Immature natural killer cell (primary cell): ENCODE results near the gene ARMH3. TPM values are rescaled to one million over a fixed set of nuclear protein-coding genes. Genes with fewer than 3 reads are reported as not detected.
A peak's percentile ranks its signal among the peaks of the same experiment; 100 is the strongest.

ENCODE experiments used
- DNase-seq, 3 donors: peaks; one replicate each; pipeline ENCODE4 v3.0.0; 2022; ENCODE audit warnings: mixed read lengths in 1 of 3
- H3K27ac Mint-ChIP-seq, 6 donors: one replicate each; pipeline ENCODE4 v1.8.0; 2020; ENCODE audit warnings: mixed read lengths in 6 of 6, mild to moderate bottlenecking in 5 of 6, inconsistent platforms in 4 of 6, moderate library complexity in 3 of 6
- H3K27me3 Mint-ChIP-seq, 3 donors: one replicate each; pipeline ENCODE4 v1.8.0; 2020 to 2021; ENCODE audit warnings: low read depth in 3 of 3, mild to moderate bottlenecking in 3 of 3, mixed read lengths in 3 of 3, moderate library complexity in 3 of 3, inconsistent platforms in 1 of 3
- H3K36me3 Mint-ChIP-seq, 3 donors: one replicate each; pipeline ENCODE4 v1.8.0; 2020; ENCODE audit warnings: mixed read lengths in 3 of 3, inconsistent platforms in 2 of 3, mild to moderate bottlenecking in 2 of 3
- H3K4me1 Mint-ChIP-seq, 2 donors: one replicate each; pipeline ENCODE4 v1.8.0; 2020; ENCODE audit warnings: inconsistent platforms in 2 of 2, mild to moderate bottlenecking in 2 of 2, mixed read lengths in 2 of 2, moderate library complexity in 1 of 2
- H3K4me3 Mint-ChIP-seq, 5 donors: one replicate each; pipeline ENCODE4 v1.8.0; 2020; ENCODE audit warnings: mild to moderate bottlenecking in 5 of 5, mixed read lengths in 5 of 5, inconsistent platforms in 3 of 5, moderate library complexity in 3 of 5
- H3K9me3 Mint-ChIP-seq, 6 donors: one replicate each; pipeline ENCODE4 v1.8.0; 2020; ENCODE audit warnings: mild to moderate bottlenecking in 6 of 6, mixed read lengths in 6 of 6, inconsistent platforms in 4 of 6, moderate library complexity in 3 of 6
- polyA plus RNA-seq, 3 donors: library from polyadenylated mRNA; unstranded; fragments of 300-500 nt; fragmentation: Illumina TruSeq; gene quantifications; one replicate each; pipeline ENCODE4 v1.2.3, GENCODE V29; 2021

The ARMH3 gene
- polyA plus RNA-seq, 3 donors from 2014 or later, result 14.4 to 19.8 (median 17.5) TPM

DNA sequence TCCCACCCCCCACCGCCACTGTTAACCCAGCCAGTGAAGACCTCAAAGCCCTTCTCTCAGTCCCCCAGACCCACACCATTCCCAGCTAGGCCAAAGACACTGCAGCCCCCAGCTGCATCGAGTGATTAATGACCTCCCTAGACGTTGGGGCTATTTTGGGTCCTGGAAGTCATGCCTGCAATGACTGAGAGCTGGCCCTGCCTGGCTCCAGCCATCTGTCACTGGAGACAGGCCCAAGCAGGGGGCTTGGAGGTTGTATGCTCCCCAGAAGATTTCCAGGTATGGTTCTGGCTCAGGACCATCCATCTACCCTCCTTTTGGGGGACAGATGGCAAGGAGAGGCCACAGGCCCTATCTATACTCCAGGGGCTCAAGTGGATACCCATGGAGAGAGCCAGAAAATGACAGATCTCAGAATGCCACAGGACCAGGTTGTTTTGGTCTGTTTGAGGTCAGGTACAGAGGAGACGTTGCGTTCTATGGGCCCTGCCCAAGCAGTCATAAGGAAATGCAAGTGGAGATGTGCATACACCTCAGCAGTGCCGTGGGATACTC lies 217.5 kb downstream of the ARMH3 start:
- no peak for DNase-seq
- H3K27ac Mint-ChIP-seq, result no peak overlapping the region
- H3K9me3 Mint-ChIP-seq, result no peaks in the 10 kb centered on the region
- H3K4me3 Mint-ChIP-seq, result peak overlapping the region; percentile 47 to 84 (median 75)
- H3K4me1 Mint-ChIP-seq, result peaks cover 44 to 52% of the 10 kb centered on the region in 2 donors
- H3K36me3 Mint-ChIP-seq, result no peaks in the 10 kb centered on the region
- peaks cover 3 to 18% (median 13%) of the 10 kb centered on the region in 3 donors for H3K27me3 Mint-ChIP-seq

DNA sequence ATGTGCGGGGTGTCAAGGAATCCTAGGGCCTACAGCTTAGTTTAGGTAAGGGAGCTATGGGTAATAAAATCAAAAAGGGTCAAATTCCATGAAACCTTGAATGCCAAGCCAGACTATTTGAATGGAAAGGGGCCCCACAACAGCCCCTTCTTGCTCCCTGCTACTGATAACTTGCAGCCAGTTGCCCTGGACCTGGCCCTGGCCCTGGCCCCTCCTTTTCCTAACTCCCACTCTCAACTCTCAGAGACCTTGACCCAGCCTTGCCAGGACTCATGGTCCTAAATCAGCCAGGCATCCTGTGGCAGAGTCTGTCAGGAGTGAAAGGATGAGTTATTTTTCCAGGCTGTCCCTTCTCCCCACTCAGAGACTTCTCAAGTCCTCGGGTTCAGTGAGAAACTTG lies 218.2 kb downstream of the ARMH3 start:
- Mint-ChIP-seq H3K27ac (no peak overlapping the region), H3K4me1 (peaks cover 41 to 51% of the 10 kb centered on the region in 2 donors), H3K9me3 (no peaks in the 10 kb centered on the region), H3K4me3 (no peak overlapping the region), H3K27me3 (peaks cover 4 to 15% (median 14%) of the 10 kb centered on the region in 3 donors), H3K36me3 (no peaks in the 10 kb centered on the region)
- no peak for DNase-seq

DNA sequence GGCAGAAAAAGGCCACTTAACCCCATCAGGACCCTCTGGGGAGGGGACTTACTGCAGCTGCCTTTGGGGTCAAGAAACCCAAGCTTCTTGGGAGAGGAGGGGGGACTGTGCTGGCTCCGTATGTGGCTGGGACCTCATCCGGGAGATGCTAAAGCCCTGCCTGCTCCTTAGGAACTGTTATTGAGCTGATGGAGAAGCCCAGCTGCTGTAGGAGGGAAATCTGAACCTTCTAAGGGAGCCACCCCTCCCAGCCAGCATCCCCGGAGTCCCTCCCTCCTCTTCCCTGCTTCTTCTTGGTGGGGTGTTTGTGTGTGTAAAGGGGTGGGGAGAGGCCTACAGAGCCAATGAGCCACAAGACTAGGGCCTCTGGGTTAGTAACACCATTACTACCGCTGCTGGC lies 220.6 kb downstream of the ARMH3 start:
- no peak overlapping the region for H3K4me3 Mint-ChIP-seq

DNA sequence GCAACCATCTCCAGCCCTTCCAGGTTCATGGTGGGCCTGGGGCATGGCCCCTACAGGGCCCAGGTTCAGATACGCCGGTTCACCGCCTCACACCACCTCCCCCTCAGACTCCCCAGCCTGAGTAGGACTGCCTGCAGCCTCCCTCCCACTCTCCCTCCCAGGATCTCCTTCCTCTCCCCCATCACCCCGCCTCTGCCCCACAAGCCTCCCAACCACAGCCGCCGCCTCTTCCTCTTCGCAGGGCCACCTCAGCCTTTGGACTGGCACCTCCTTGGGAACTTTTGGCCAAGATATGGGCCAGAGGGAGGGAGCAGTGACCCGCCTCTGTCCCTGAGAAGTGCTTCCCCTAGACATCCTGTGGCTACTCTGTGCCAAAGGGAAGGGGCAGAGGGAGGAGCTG lies 221.6 kb downstream of the ARMH3 start:
- no peak overlapping the region for H3K4me3 Mint-ChIP-seq
- peaks cover 13 to 20% (median 20%) of the 10 kb centered on the region in 3 donors for H3K27me3 Mint-ChIP-seq
- DNase-seq, result no peak
- no peak overlapping the region for H3K27ac Mint-ChIP-seq
- peaks cover 37 to 39% of the 10 kb centered on the region in 2 donors for H3K4me1 Mint-ChIP-seq
- H3K9me3 Mint-ChIP-seq, result peaks cover 0 to 2% (median 0%) of the 10 kb centered on the region in 6 donors
- no peaks in the 10 kb centered on the region for H3K36me3 Mint-ChIP-seq

More for the DNA sequence above, 220.6 kb downstream of the ARMH3 start:
- Mint-ChIP-seq H3K27ac (no peak overlapping the region), H3K4me1 (peaks cover 40% of the 10 kb centered on the region in 2 donors), H3K27me3 (peaks cover 10 to 16% (median 14%) of the 10 kb centered on the region in 3 donors), H3K36me3 (no peaks in the 10 kb centered on the region), H3K9me3 (peaks cover 0 to 2% (median 0%) of the 10 kb centered on the region in 6 donors)
- DNase-seq, result no peak

DNA sequence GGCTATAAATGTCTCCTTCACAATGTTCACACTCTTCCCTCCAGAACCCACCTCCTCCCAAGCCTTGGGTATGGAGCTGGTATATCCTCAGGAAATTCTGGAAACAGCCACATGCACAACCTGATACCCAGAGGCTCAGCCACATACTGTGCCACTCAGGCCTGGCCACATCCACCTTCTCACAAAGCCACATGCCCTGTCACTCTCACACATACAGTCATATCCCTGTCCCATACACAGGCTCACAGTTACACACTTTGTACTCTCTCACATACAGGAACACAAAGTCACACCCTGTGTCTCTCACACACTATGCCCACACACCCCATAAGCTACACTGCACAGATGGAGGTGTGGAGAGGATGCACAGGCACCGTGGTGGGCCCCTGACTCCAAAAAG lies 222.5 kb downstream of the ARMH3 start:
- no peaks in the 10 kb centered on the region for H3K36me3 Mint-ChIP-seq
- H3K4me1 Mint-ChIP-seq, result peaks cover 31 to 37% of the 10 kb centered on the region in 2 donors
- peaks cover 13 to 22% (median 20%) of the 10 kb centered on the region in 3 donors for H3K27me3 Mint-ChIP-seq
- H3K27ac Mint-ChIP-seq, result peak overlapping the region in 2 of 6 donors; percentile 24 to 43
- H3K4me3 Mint-ChIP-seq, result peak overlapping the region in 1 of 5 donors; percentile 21
- no peak for DNase-seq
- peaks cover 0 to 2% (median 0%) of the 10 kb centered on the region in 6 donors for H3K9me3 Mint-ChIP-seq

DNA sequence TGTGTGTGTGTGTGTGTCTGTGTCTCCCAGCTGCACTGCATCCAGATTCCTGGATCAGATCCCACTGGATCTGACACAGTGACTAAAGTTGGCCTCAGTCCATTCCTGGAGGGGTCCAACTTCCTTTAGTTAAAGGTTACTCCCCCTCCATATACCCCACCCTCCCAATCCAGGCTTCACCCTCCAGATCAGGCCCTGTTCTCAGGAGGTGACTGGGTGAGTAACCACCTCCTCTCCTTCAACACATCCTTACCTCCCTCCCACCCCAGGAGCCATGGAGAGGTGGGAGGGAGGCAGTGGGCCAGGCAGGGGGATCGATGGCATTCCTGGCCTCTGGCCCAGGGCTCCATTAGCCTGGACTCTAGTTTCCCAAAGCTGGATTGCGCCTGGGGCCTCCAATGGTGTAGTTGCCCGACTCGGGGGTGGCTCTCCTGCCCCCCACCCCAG lies 223.6 kb downstream of the ARMH3 start:
- Mint-ChIP-seq H3K4me1 (peaks cover 31 to 40% of the 10 kb centered on the region in 2 donors), H3K4me3 (peak overlapping the region in 3 of 5 donors; percentile 22 to 59 (median 38)), H3K27me3 (peaks cover 13 to 22% (median 20%) of the 10 kb centered on the region in 3 donors), H3K27ac (peak overlapping the region in 1 of 6 donors; percentile 98), H3K9me3 (peaks cover 0 to 2% (median 0%) of the 10 kb centered on the region in 6 donors), H3K36me3 (peaks cover 0 to under 1% (median 0%) of the 10 kb centered on the region in 3 donors)
- DNase-seq, result no peak

DNA sequence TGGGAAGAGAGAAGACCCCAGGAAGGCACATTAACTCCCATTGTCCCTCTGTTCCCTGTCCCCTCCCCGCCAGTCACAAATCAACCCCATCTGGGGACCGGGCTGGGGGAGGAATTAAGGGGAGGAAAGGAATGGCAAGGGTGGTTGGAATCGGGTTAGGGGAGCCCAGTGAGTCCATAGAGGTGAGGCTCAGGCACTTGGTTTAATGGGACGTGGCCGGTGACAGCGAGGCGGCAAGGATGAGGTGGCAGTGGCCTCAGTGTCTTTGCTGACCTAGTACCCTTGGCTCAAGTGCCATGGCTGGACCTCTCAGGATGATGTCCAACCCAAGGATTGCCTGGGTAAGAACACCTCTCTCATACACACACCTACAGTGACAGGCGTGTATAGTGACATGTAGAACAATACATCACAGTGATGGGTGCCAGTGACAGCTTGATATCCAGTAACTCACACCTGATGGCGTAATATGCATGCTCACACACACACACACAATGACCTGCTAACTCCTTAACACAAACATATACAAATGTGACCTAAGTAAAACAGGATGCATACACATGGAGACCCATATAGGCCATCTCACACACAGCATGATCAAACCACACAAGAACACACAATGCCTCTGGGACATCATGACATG lies 224.7 kb downstream of the ARMH3 start:
- peaks cover 0 to 2% (median 0%) of the 10 kb centered on the region in 6 donors for H3K9me3 Mint-ChIP-seq
- H3K4me3 Mint-ChIP-seq, result peak overlapping the region; percentile 85 to 91 (median 88)
- peak overlapping the region; percentile 85 to 98 (median 93) for H3K27ac Mint-ChIP-seq
- peaks cover 13 to 22% (median 20%) of the 10 kb centered on the region in 3 donors for H3K27me3 Mint-ChIP-seq
- H3K4me1 Mint-ChIP-seq, result peaks cover 31 to 44% of the 10 kb centered on the region in 2 donors
- no peak for DNase-seq
- peaks cover 0 to 4% (median 0%) of the 10 kb centered on the region in 3 donors for H3K36me3 Mint-ChIP-seq

DNA sequence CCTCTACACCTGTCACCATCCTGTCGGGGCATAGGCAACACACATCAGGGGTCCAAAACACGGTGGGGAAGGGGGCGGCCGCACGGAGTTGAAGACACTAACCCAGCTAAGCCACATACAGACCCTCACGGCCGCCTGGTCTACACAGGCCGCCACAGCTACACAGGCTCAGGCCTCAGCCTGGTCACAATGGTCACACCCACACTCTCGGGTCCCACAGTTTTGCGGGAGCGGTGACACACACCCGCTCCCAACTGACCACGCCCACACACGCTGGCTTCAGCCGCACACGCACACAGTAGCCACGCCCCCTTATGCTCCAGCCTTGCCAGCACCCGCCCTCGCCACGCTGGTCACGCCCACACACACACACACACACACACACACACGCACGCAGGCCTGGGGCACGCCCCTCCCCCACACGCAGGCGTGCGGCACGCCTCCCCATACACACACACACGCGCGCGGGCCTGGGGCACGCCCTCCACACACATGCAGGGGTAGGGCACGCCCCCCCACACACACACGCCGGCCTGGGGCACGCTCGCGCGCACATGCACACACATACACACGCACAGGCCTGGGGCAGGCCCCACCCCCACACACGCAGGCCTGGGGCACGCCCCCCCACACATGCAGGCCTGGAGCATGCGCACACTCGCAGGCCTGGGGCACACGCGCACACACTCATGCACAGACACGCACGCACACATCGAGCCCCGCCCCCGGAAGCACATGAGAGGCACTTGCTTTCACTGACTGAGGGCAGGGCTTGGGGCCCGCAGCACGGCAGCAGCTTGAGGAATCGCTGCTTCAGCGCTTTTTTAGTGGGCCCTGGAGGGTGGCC lies 225.4 kb downstream of the ARMH3 start:
- peak overlapping the region; percentile 85 to 98 (median 93) for H3K27ac Mint-ChIP-seq
- peak overlapping the region; percentile 85 to 91 (median 88) for H3K4me3 Mint-ChIP-seq
- DNase-seq, result peak; percentile 85 to 90 (median 89)
- peaks cover 0 to 4% (median 0%) of the 10 kb centered on the region in 3 donors for H3K36me3 Mint-ChIP-seq
- H3K4me1 Mint-ChIP-seq, result peaks cover 31 to 42% of the 10 kb centered on the region in 2 donors
- peaks cover 13 to 22% (median 20%) of the 10 kb centered on the region in 3 donors for H3K27me3 Mint-ChIP-seq
- peaks cover 0 to 2% (median 0%) of the 10 kb centered on the region in 6 donors for H3K9me3 Mint-ChIP-seq

DNA sequence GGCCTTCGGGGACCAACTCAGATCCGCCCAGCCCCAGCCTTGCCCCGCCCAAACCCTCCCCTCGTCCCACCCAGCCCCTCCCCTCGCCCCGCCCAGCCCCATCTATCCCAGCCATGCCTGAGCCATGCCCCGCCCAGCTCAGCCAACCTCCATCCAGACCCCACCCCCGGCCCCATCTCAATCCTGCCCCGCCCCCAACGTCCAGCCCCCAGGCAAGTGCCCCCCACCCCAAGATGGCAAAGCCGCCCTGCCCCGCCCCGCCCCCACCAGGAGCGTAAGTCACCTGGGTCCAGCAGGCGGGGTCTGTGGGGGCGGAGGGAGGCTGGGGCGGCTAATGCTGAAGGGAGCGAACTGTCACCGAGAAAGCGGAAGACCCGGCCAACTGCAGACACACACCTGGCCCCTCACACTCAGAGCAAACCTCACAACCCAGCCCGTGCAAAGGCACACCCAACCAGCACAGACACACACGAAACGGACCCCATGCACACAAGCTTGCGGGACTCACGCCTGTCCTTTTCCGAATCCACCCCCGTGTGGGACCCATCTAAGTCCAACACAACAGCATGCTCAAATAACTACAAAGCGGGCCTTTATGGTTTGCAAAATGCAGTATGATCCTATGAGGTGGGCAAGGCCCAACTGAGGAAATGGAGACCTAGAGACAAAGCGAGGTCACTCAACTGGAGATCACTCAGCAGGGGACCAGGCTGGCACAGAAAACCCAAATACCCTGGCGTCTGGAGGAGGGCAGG lies 226.2 kb downstream of the ARMH3 start:
- Mint-ChIP-seq H3K4me3 (peak overlapping the region; percentile 85 to 91 (median 88)), H3K36me3 (peaks cover 0 to 4% (median 0%) of the 10 kb centered on the region in 3 donors), H3K27me3 (peaks cover 11 to 22% (median 20%) of the 10 kb centered on the region in 3 donors), H3K4me1 (peaks cover 27 to 40% of the 10 kb centered on the region in 2 donors), H3K9me3 (peaks cover 0 to 2% (median 0%) of the 10 kb centered on the region in 6 donors), H3K27ac (peak overlapping the region; percentile 85 to 98 (median 93))
- peak; percentile 48 to 55 (median 48) for DNase-seq

DNA sequence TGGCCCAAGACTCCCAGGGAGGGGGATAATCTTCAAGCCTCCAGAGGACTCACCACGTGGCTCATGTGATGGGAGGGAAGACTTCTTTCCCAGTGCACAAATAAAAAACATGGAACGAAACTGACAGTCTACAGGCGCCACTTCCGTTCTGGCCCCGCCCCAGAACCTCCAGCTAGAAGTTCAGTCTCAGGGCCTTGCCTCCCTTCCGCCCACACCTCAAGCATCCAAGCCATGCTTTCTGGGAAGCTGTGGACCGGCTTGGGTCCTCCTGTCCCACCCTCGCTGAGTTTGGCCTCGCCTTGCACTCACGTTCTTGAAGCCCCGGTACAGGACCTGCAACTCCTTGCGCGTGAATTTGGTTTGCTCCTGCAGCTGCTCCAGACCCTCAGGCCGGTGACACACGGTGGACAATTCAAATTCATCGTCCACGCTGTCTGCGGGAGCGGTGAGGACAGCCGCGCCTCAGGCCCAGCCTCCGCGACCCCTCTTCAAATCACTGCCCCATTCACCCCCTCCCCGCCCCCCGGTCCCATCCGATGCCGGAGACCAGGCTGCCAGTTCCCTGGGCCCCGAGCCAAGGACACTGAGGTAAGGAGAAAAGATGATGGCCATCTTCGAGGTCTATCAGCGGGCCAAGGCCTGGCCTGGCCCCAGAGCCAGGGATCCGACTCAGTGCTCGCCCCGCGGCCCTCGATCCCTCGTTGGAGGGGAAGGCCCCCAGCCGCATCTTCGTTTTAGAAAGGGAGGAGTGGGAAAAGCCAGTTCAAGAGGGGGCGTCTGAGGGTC lies 227.0 kb downstream of the ARMH3 start:
- peaks cover 0 to 4% (median 0%) of the 10 kb centered on the region in 3 donors for H3K36me3 Mint-ChIP-seq
- H3K9me3 Mint-ChIP-seq, result peaks cover 0 to 2% (median 0%) of the 10 kb centered on the region in 6 donors
- peaks cover 25 to 37% of the 10 kb centered on the region in 2 donors for H3K4me1 Mint-ChIP-seq
- H3K4me3 Mint-ChIP-seq, result peak overlapping the region in 1 of 5 donors; percentile 17
- no peak overlapping the region for H3K27ac Mint-ChIP-seq
- H3K27me3 Mint-ChIP-seq, result peaks cover 11 to 22% (median 20%) of the 10 kb centered on the region in 3 donors
- DNase-seq, result no peak

DNA sequence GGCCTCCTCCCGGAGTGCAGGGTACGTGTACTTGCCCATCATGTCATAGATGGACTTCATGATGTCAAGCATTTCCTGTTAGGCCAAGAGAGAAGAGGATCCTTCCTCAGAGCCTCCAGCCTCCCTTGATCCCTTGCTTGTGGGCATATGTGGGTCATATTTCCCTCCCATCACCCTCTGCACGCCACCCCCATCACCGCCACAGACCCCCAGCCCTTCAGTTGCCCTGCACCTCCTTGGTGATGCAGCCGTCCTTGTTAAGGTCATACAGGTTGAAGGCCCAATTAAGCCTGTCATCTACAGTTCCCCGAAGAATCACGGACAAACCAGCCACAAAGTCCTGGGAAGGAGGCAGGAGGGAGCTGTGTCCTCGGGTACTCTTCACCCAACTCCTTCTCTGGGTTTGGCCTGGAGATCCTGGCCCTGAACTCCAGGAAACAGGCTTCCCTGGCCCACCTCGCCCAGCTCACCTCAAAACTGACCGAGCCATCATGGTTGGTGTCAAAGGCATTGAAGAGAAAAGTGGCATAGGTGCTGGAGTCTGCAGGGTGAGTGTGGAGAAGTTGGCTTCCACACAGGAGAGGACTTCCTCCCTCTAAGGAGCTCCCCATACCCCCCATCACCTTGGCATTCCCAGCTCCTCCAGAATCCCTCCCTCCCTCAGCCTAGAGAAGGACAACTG lies 227.9 kb downstream of the ARMH3 start:
- DNase-seq, result no peak
- peaks cover 0 to 2% (median 0%) of the 10 kb centered on the region in 6 donors for H3K9me3 Mint-ChIP-seq
- peak overlapping the region in 4 of 5 donors; percentile 10 to 60 (median 36) for H3K4me3 Mint-ChIP-seq
- H3K36me3 Mint-ChIP-seq, result peaks cover 0 to 4% (median 0%) of the 10 kb centered on the region in 3 donors
- peak overlapping the region in 3 of 6 donors; percentile 43 to 77 (median 62) for H3K27ac Mint-ChIP-seq
- H3K4me1 Mint-ChIP-seq, result peaks cover 21 to 34% of the 10 kb centered on the region in 2 donors
- H3K27me3 Mint-ChIP-seq, result peaks cover 10 to 22% (median 18%) of the 10 kb centered on the region in 3 donors
